Mesothelial cell of epicardium (in vitro differentiated cells): ENCODE results near the gene EDNRB. TPM values are rescaled to one million over a fixed set of nuclear protein-coding genes. Genes with fewer than 3 reads are reported as not detected.
"Not testable (repeated sequence)": the region's sequence is repeated elsewhere in the genome, so short reads cannot be mapped to it uniquely, and the experiment has no call there.

Experiments
- DNase-seq, 2 experiments: peaks; one replicate each; pipeline ENCODE4 v3.0.0; 2021; ENCODE audit warnings: low spot score in 2 of 2; ENCODE audit not compliant: unreplicated experiment in 2 of 2
- H3K27ac Mint-ChIP-seq: 2 replicates; pipeline ENCODE4 v1.8.0; 2021; ENCODE audit warnings: mixed read lengths
- H3K27me3 Mint-ChIP-seq: 2 replicates; pipeline ENCODE4 v1.8.0; 2021; ENCODE audit warnings: low read depth, mixed read lengths
- H3K36me3 Mint-ChIP-seq: 2 replicates; pipeline ENCODE4 v1.8.0; 2021; ENCODE audit warnings: mixed read lengths
- H3K4me1 Mint-ChIP-seq: 2 replicates; pipeline ENCODE4 v1.8.0; 2021; ENCODE audit warnings: mixed read lengths
- H3K4me3 Mint-ChIP-seq: 2 replicates; pipeline ENCODE4 v1.8.0; 2021; ENCODE audit warnings: mild to moderate bottlenecking, moderate library complexity, mixed read lengths
- H3K9me3 Mint-ChIP-seq: 2 replicates; pipeline ENCODE4 v1.8.0; 2021; ENCODE audit warnings: mixed read lengths
- CTCF ChIP-seq: fragments of 200-600 bp; sonication (generic); IDR thresholded peaks from one replicate; pipeline ENCODE4 v1.5.0; 2021; ENCODE audit warnings: antibody characterized with exemption; ENCODE audit not compliant: unreplicated experiment
- total RNA-seq: library from RNA; stranded (reverse); gene quantifications from 3 replicates; pipeline ENCODE4 v1.2.1, GENCODE V29; 2021

EDNRB gene
- 3.0 to 3.4 TPM (median 3.2 TPM) in 3 replicates for total RNA-seq

GRCh38 chr13:77918391-77919245 is at the start of gene EDNRB:
Gene EDNRB (minus strand): TSS chr13:77918831. CDS start chr13:77918573, 258 bp downstream.
- peaks cover 9% of the 10 kb centered on the region for H3K4me1 Mint-ChIP-seq
- peak in 1 of 2 experiments; percentile 41 for DNase-seq
- no peaks in the 10 kb centered on the region for H3K36me3 Mint-ChIP-seq
- no peak for TF ChIP-seq CTCF
- peaks cover 7% of the 10 kb centered on the region for H3K27me3 Mint-ChIP-seq
- no peak within 1 kb of the TSS for H3K27ac Mint-ChIP-seq
- H3K4me3 Mint-ChIP-seq: no peak within 1 kb of the TSS
- H3K9me3 Mint-ChIP-seq: no peaks in the 10 kb centered on the region

GRCh38 chr13:77966671-77967070 is 48.0 kb upstream of the EDNRB start:
- TF ChIP-seq CTCF: no peak
- Mint-ChIP-seq H3K4me3 (no peak overlapping the region), H3K27me3 (no peaks in the 10 kb centered on the region), H3K4me1 (no peaks in the 10 kb centered on the region), H3K36me3 (peaks cover 3% of the 10 kb centered on the region), H3K27ac (no peak overlapping the region), H3K9me3 (peaks cover 17% of the 10 kb centered on the region)
- no peak for DNase-seq

GRCh38 chr13:77952737-77953136 is 34.1 kb upstream of the EDNRB start:
- no peak for DNase-seq
- no peaks in the 10 kb centered on the region for H3K36me3 Mint-ChIP-seq
- H3K9me3 Mint-ChIP-seq: peaks cover 14% of the 10 kb centered on the region
- no peak for TF ChIP-seq CTCF
- H3K27me3 Mint-ChIP-seq: no peaks in the 10 kb centered on the region
- H3K4me3 Mint-ChIP-seq: no peak overlapping the region
- no peaks in the 10 kb centered on the region for H3K4me1 Mint-ChIP-seq
- H3K27ac Mint-ChIP-seq: no peak overlapping the region

DNA sequence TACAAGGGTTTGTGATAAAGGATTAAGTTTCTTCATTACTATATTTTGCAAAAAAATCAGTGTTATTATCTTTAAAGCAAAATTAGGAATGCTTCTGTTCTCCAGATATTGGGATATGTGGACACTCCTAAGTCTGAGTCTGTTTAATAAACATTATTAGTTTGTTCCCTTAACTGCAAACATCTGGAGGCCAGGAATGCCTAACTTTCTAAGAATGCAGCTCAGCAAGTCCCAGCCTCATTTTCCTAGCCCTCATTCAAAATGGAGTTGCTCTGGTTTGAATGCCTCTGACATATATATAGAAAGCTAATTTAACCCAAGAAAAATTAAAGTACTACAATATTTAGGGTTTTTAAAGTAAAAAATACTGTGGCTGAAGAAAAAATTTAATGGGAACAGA is 33.6 kb upstream of the EDNRB start:
- Mint-ChIP-seq H3K27ac (no peak overlapping the region), H3K4me1 (no peaks in the 10 kb centered on the region), H3K4me3 (no peak overlapping the region), H3K36me3 (no peaks in the 10 kb centered on the region), H3K9me3 (peaks cover 14% of the 10 kb centered on the region), H3K27me3 (no peaks in the 10 kb centered on the region)
- no peak for DNase-seq
- no peak for TF ChIP-seq CTCF

- Mint-ChIP-seq H3K4me3 (no peak overlapping the region), H3K36me3 (no peaks in the 10 kb centered on the region), H3K4me1 (no peaks in the 10 kb centered on the region), H3K27ac (no peak overlapping the region), H3K27me3 (no peaks in the 10 kb centered on the region), H3K9me3 (no peaks in the 10 kb centered on the region)
- TF ChIP-seq CTCF: no peak
- DNase-seq: no peak
Measured at GRCh38 chr13:77946522-77946921, 27.9 kb upstream of the EDNRB start.

DNA sequence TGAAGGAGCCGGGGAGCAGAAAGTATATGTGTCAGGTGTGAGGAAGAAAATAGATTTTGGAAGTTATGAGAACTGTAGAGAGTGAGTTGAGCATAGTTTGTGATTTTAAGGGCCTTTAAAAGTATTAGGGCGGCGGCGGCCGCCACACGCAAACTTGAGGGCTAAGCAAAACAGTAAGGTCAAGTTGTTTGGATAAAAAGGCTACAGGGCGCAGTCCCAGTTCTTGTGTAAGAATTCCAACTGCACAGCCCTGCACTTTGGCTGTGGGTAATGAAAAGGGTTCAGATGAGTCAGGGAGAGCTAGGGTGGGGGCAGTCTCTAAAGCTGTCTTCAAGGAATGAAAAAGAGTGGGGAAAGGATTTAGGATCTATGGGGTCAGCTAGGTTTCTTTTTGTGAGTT is 16.4 kb upstream of the EDNRB start:
- peaks cover 15% of the 10 kb centered on the region for H3K9me3 Mint-ChIP-seq
- not testable (repeated sequence) for DNase-seq

More for the DNA sequence above, 16.4 kb upstream of the EDNRB start:
- H3K27ac Mint-ChIP-seq, H3K36me3 Mint-ChIP-seq, H3K27me3 Mint-ChIP-seq, H3K4me1 Mint-ChIP-seq, H3K4me3 Mint-ChIP-seq: not testable (repeated sequence)
